Mucosa of descending colon (tissue), 3 donors: ENCODE results near the gene ZFP36L1. TPM values are rescaled to one million over a fixed set of nuclear protein-coding genes. Genes with fewer than 3 reads are reported as not detected.

Experiments used
- ATAC-seq: fragments of 200-7000 bp; cut with Tn5 transposase; one replicate; pipeline ENCODE4 v1.9.1; 2020; ENCODE audit warnings: mild to moderate bottlenecking, moderate library complexity
- DNase-seq, 3 donors: peaks; one replicate each; pipeline ENCODE4 v3.0.0-alpha.2; 2020
- H3K36me3 ChIP-seq: fragments of 200-600 bp; one replicate; pipeline ENCODE4 v1.8.0; 2021; ENCODE audit warnings: low read depth, mild to moderate bottlenecking
- H3K4me1 ChIP-seq: fragments of 200-600 bp; one replicate; pipeline ENCODE4 v1.8.0; 2021; ENCODE audit warnings: low read depth, mild to moderate bottlenecking
- H3K4me3 ChIP-seq: fragments of 200-600 bp; one replicate; pipeline ENCODE4 v1.8.0; 2021; ENCODE audit warnings: mild to moderate bottlenecking
- H3K9me3 ChIP-seq: fragments of 200-600 bp; one replicate; pipeline ENCODE4 v1.8.0; 2021; ENCODE audit warnings: mild to moderate bottlenecking
- CTCF ChIP-seq: fragments of 200-600 bp; IDR thresholded peaks from one replicate; pipeline ENCODE4 v1.8.0; 2022; ENCODE audit warnings: antibody characterized with exemption, mild to moderate bottlenecking
- intact Hi-C, 2 donors: fragments of 100-400 bp; cut with DNase I in 1 of 2; cut with micrococcal nuclease in 1 of 2; formaldehyde crosslinking; loops; one replicate each; pipeline versions ENCODE4 v1.11.0 to v1.11.1; 2022; cut with DNase I, micrococcal nuclease
- total RNA-seq, 3 donors: library from RNA; stranded (reverse); fragmentation: NEBNext Ultra II Directional in 2 of 3; extraction: Animal tissue kit (Norgen Biotek cat#: 25700) in 2 of 3; gene quantifications; one replicate each; pipeline versions ENCODE4 v1.2.1 to v1.2.4, GENCODE V29; 2021 to 2023
- donor health status: DM: no; HTN: no; CAD: no; lungs with moderate emphysema.
- donor health status: DM: no; HTN: no; CAD: no.
- donor health status: DM: no; HTN: yes; CAD: no.

ZFP36L1 gene
- total RNA-seq, 3 donors from 2014 or later: 79.8 to 472 (median 103) TPM

GRCh38 chr14:68755016-68755353 lies 37.9 kb downstream of the ZFP36L1 start:
- TF ChIP-seq CTCF: no peak
- intact Hi-C loops: no loop called here
- Histone ChIP-seq H3K4me1 (no peaks in the 10 kb centered on the region), H3K4me3 (no peak overlapping the region), H3K9me3 (no peaks in the 10 kb centered on the region), H3K36me3 (no peaks in the 10 kb centered on the region)
- DNase-seq: no peak
- no peak for ATAC-seq

GRCh38 chr14:68753690-68754089 lies 39.2 kb downstream of the ZFP36L1 start:
- no peak for TF ChIP-seq CTCF
- no peaks in the 10 kb centered on the region for H3K9me3 ChIP-seq
- no peaks in the 10 kb centered on the region for H3K4me1 ChIP-seq
- H3K36me3 ChIP-seq: no peaks in the 10 kb centered on the region
- intact Hi-C loops: no loop called here
- H3K4me3 ChIP-seq: no peak overlapping the region
- no peak for DNase-seq
- ATAC-seq: no peak

GRCh38 chr14:68752271-68753006 lies 40.4 kb downstream of the ZFP36L1 start:
- DNase-seq (no peak), ATAC-seq (no peak)
- no peaks in the 10 kb centered on the region for H3K4me1 ChIP-seq
- no peaks in the 10 kb centered on the region for H3K9me3 ChIP-seq
- H3K36me3 ChIP-seq: no peaks in the 10 kb centered on the region
- intact Hi-C loops: no loop called here
- no peak overlapping the region for H3K4me3 ChIP-seq
- no peak for TF ChIP-seq CTCF

GRCh38 chr14:68749487-68750475 lies 43.1 kb downstream of the ZFP36L1 start:
- intact Hi-C loops: no loop called here
- Histone ChIP-seq H3K4me3 (no peak overlapping the region), H3K36me3 (no peaks in the 10 kb centered on the region), H3K4me1 (no peaks in the 10 kb centered on the region), H3K9me3 (no peaks in the 10 kb centered on the region)
- ATAC-seq (no peak), DNase-seq (no peak)
- no peak for TF ChIP-seq CTCF

- Histone ChIP-seq H3K36me3 (no peaks in the 10 kb centered on the region), H3K4me3 (no peak overlapping the region), H3K4me1 (no peaks in the 10 kb centered on the region), H3K9me3 (no peaks in the 10 kb centered on the region)
- ATAC-seq: no peak
- intact Hi-C loops: no loop called here
- DNase-seq: no peak
- no peak for TF ChIP-seq CTCF
Measured at GRCh38 chr14:68748691-68749090, 44.2 kb downstream of the ZFP36L1 start.
